Measurements from ENCODE around the gene CALM1.

The CALM1 gene

DNA sequence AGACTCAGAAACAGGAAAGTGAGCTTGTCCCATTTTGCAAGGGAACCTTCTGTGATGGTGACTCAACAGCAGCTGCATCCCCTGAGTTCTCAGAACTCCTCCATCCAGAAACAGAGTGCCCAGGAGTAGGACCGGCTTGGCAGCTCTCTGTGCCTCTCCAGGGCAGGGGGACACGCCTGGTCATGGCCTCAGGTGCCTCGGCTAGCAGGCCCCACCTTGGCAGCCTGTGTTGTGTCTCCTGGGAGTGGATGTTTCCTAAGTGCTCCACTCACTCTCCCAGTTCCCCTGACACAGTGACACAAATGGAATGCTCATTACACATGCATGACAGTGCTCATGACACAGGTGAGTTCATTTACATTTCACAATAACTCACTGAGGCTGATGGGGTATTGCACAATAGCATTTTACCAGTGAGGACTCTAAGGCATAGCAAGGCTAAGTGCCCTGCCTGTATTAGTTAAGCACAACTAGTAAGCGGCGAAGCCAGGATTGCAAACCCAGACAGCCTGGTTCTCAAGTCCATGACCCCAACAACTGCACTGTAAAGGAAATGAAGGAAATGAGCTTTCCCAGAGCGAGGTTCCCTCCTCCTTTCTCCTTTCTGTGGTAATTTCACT lies 47.4 kb downstream of the CALM1 start:
- no peak for DNase-seq

- DNase-seq: no peak
Observed at GRCh38 chr14:90445011-90445410, 48.2 kb downstream of the CALM1 start.

DNA sequence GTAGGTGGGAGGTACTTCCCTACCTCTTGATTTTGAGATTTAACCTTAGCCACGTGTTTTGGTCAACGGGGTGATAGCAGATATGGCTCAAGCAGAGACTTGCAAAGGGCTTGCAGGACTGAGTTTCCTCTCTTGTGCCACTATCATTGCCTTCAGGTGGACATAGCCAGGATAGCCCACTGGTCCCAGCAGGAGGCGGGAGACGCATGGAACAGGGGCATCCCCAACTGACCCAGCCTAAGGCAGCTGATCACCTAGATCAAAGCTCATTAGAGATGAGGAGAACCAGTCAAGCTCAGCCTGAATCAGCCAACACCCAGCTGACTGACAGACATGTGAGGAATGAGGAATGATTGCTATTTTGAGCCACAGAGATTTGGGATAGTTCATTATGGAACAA lies 49.6 kb downstream of the CALM1 start:
- no peak for DNase-seq

DNA sequence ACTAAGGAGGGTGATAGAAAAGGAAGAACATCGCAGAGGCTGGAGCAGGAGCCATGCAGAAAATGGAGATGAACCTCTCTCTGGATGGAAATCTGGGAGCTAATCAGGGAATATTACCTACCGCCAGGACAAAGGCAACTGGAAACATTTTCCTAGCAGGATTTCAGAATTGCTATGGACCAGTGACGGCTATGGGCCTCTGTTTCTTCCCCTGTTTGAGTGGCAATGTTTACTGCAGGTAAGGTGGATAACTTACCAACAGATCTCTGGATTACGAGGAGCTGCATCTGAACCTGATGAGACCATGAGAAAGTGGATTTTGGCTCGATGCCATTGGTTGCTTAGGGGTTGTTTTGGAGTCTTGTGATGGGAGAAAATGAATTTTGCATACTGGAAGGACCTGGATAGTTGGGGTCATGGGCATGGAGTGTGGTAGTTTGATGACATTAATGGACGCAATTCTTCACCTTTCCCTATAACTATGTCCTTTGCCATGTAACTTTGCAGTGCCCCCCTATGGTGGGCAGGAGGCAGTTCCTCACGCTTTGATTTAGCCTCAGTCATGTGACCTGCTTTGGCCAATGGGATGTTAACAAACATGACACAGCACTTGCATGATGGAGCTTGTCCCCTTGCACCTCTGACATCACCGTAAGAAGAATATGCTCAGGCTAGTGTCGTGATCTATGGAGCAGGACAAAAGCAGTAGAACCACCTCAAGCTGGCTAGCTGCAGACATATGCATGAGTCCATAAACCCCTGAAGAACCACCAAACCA lies 51.1 kb downstream of the CALM1 start:
- DNase-seq: no peak

GRCh38 chr14:90449411-90449810 lies 52.6 kb downstream of the CALM1 start:
- no peak for DNase-seq

GRCh38 chr14:90450151-90450550 lies 53.3 kb downstream of the CALM1 start:
- DNase-seq: no peak

GRCh38 chr14:90450667-90451066 lies 53.8 kb downstream of the CALM1 start:
- DNase-seq: no peak

DNA sequence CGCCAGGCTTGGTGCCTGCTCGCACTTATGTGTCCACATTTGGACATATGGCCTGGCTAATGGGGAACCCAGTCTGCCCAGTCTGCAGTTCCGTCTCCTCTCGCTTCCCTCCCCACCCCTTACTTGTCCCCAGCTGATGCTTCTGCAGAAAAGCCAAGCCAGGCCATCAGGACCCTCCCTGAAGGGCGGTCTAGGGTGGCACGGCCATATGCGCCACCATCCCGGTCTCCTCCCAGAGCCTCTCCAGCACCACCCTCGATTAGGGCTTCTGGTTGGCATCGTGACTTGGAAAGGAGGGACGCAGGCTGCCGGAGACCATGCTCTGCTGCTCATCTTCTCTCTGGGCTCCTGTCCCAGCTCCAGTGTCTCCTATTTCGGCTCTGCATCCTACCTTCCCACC lies 54.6 kb downstream of the CALM1 start:
- no peak for DNase-seq

DNA sequence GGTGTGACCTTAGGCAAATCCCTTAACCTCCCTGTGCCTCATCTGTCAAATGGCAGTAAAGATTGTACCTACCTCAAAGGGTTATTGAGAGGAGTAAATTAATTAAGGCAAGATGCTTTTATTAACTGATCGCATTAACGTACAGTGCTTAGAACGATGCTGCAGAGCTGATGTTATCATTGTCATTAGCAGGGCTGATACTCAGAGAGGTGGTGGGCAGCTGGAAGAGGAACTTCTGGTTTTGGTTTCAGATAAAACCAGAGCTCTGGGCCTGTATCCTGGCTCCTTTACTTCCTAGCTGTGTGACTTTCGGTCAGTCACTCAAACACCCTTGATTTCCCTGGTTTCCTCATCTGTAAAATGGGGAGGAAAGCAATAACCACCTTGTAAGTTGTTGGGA lies 55.1 kb downstream of the CALM1 start:
- no peak for DNase-seq

- peak in 1 of 2 experiments; percentile 23 for DNase-seq
Observed at GRCh38 chr14:90452366-90452765, 55.5 kb downstream of the CALM1 start.

- DNase-seq: no peak
Observed at GRCh38 chr14:90453401-90453951, 56.6 kb downstream of the CALM1 start.

DNA sequence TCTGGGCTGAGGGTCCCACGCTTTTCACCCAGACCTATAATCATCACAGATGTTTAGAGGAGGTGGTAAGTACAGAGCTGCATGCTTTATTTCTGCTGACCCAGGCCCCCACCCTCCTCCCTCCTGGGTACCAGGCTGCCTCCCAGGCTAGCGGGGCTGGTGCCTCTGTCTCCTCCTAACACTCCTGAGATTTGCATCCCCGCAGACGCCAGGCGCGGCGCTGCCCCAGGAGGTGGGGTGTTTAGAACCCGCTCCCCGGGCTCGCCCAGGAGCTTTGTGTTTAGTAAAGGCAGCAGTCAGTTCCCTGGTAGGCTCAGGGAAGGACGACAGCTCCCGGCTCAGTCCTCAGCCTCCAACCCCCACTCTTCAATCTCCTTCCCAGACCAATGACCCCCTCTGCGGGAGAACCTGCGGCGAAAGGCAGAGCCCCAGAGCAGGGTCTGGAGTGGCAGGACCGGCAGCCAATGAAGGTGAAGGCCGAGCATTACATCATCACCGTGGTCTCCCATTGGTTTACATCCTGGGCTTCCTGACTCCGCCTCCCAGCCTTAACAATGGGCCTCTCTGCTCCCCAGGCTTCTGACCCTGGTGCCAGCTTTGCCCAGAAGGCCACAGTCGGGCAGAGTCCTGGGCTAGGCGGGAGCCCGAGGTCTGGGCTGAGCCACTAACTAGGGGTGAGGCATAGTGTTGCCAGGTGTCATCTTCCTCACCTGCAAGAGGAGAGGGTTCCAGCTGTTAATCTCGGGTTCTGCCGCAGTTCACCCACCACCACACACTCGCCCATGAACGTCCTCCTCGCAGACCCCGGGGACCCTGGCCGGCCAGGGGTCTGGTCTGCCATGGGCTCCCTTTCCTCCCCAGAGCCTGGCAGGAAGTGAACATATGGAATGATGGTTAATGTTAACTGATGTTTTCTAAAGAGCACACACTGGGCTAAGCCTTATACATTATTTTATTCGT lies 57.5 kb downstream of the CALM1 start:
- peak; percentile 36 to 39 for DNase-seq

GRCh38 chr14:90455100-90455571 lies 58.3 kb downstream of the CALM1 start:
- no peak for DNase-seq

DNA sequence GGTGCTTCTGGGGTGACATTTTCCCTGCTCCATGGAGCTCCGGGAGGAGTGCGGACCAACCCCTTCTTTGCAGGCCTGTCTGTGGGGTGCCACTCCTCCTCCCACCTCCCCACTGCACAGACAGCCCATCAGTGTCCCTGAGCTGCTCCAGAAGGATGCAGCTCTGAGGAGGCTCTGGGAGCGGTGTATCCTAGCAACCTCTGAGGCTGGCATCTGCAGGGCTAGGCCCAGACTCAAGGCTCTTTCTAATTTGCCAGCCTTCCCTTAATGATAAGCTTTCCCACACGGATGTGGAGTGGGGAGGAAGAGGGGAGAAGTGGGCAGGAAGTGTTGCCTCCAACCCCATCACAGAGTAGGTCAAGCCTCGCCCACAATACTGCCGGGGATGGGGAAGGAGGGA lies 59.7 kb downstream of the CALM1 start:
- no peak for DNase-seq

GRCh38 chr14:90457186-90457585 lies 60.4 kb downstream of the CALM1 start:
- no peak for DNase-seq
